Mononuclear cell (primary cell): Measurements from ENCODE around the gene PAX2. TPM values are rescaled to one million over a fixed set of nuclear protein-coding genes. Genes with fewer than 3 reads are reported as not detected.

ENCODE experiments used
- H3K27me3 ChIP-seq: 2 replicates; pipeline ENCODE4 v1.6.0; 2011; ENCODE audit warnings: low read length, control low read depth; ENCODE audit not compliant: insufficient read depth
- H3K4me1 ChIP-seq: 2 replicates; pipeline ENCODE4 v1.5.1; 2011; ENCODE audit warnings: mild to moderate bottlenecking, low read length, control low read depth; ENCODE audit not compliant: insufficient read depth
- H3K4me3 ChIP-seq: 2 replicates; pipeline ENCODE4 v1.5.1; 2011; ENCODE audit warnings: mild to moderate bottlenecking, low read length, moderate library complexity
- H3K9me3 ChIP-seq: 2 replicates; pipeline ENCODE4 v1.5.1; 2011; ENCODE audit warnings: low read depth, mild to moderate bottlenecking, control low read depth, low read length
- total RNA-seq: library from RNA; depleted of rRNA; stranded (reverse); fragments of >200 nt; gene quantifications from one replicate; pipeline ENCODE4 v1.2.3, GENCODE V29; 2012

The PAX2 gene
- total RNA-seq, 1 donor, result not detected

DNA sequence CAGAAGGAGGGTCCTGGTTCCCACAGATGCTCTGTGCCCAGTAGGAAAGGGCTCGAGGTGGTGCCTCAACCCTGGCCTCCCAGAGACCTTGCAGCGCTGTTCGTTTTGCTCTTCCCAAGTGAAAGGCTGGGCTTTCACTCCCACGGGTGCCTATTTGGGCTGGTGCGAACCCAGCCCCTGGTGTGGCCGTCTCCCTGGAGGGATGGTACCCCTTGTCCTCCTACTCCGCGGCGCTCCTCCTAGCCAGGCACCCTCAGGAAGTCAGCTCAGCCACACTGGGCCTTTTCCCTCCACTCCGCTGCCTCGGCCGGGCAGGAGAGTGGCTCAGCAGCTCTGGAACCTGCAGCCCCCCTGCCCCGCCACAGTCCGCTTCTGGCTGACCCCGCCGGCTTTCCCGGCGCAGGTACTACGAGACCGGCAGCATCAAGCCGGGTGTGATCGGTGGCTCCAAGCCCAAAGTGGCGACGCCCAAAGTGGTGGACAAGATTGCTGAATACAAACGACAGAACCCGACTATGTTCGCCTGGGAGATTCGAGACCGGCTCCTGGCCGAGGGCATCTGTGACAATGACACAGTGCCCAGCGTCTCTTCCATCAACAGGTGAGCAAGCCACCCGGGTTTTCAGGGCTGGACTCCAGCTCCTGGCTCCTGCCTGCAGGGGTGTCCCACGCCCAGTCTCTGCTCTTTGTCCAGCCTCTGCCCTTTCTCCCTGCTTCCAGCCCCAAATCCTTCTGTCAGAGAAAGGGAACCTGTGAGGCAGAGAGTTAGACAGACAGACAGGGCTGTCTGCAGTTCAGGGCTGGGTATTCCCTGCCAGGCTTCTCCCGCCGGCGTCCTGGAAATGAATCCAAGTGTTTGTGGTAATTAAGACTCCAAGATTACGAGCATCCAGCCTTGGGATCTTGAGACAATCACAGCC lies 5.2 kb downstream of the PAX2 start:
- Histone ChIP-seq H3K27me3 (peaks cover 86% of the 10 kb centered on the region), H3K9me3 (no peaks in the 10 kb centered on the region), H3K4me1 (peaks cover 6% of the 10 kb centered on the region), H3K4me3 (no peak overlapping the region)

DNA sequence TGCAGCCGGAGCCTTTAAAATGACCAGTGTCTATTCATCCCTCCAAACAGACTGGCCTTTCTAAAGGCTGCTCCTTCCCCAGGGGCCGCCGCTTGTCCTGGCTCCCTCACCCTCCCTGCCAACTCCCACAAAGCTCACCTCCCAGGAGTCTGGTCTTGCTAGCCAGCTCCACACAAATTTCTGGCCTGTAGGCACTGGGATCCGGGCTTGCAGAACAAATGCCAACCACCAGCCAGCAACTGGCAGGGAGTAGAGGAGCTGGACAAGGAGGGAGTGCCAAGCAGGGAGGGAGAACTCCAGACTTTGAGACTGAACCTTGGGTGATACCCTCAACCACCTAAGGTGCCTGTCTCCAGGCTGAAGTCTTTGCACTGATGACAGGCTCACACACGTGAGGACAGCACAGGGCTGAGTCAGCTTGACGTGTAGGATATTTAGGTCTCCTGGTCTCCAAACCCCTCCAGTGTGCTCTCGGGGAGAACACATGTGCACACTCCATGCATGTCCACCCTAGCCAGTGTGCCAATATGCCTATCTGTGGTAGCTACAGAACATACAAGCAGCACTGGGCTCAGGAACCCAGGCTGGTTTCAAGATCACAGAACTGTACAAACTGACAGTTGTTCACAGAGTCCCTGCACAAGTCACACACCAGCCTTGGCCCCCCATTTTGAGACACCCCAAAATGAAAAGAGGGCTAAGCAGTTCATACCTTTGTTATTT lies 6.0 kb downstream of the PAX2 start:
- no peaks in the 10 kb centered on the region for H3K9me3 ChIP-seq
- H3K27me3 ChIP-seq, result peaks cover 87% of the 10 kb centered on the region
- no peak overlapping the region for H3K4me3 ChIP-seq
- H3K4me1 ChIP-seq, result peaks cover 6% of the 10 kb centered on the region

GRCh38 chr10:100755821-100756220 lies 10.4 kb downstream of the PAX2 start:
- Histone ChIP-seq H3K4me1 (no peaks in the 10 kb centered on the region), H3K4me3 (no peak overlapping the region), H3K27me3 (peaks cover 53% of the 10 kb centered on the region), H3K9me3 (no peaks in the 10 kb centered on the region)

- Histone ChIP-seq H3K27me3 (peaks cover 35% of the 10 kb centered on the region), H3K9me3 (no peaks in the 10 kb centered on the region), H3K4me1 (no peaks in the 10 kb centered on the region), H3K4me3 (no peak overlapping the region)
These were observed 13.9 kb downstream of the PAX2 start for GRCh38 chr10:100759331-100759730.

DNA sequence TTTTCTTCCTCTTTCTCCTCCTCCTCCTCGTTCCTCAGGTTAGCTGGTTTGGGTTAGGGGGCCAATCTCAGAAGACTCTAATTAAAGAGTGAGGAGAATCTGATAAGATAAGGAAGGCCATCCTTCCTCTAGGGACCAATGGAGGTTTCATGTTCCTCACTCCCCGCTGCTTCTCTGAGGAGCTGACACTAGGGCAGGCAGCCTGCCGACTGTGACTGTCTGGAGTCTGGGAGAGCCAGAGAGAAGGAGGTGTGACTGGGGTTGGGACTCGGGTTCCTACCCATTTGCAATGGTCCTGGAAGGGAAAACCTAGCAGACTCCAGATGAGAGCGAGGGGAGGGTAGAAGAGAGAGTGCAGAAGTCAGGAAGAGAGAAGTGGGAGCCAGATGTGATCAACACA lies 15.3 kb downstream of the PAX2 start:
- Histone ChIP-seq H3K4me3 (no peak overlapping the region), H3K27me3 (peaks cover 40% of the 10 kb centered on the region), H3K9me3 (no peaks in the 10 kb centered on the region), H3K4me1 (no peaks in the 10 kb centered on the region)

DNA sequence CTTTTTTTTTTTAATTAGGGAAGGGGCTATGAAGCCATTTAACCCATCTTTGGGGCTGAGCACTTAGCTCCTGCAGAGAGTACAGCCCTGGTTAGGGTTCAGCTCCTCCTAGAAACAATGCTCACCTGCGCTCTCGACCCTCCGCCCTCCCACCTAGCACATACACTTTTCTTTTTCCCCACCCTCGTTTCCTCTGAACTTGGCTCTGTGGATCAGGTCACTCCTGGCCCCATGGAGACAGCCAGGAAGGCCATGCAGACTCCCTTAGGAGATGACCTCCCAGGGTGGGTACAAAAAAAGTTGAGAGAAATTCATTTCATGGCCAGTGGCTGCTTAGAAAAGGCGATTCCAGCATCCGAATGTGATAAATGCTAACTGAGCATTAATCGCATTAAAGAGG lies 15.8 kb downstream of the PAX2 start:
- Histone ChIP-seq H3K4me3 (no peak overlapping the region), H3K4me1 (no peaks in the 10 kb centered on the region), H3K9me3 (no peaks in the 10 kb centered on the region), H3K27me3 (peaks cover 40% of the 10 kb centered on the region)

DNA sequence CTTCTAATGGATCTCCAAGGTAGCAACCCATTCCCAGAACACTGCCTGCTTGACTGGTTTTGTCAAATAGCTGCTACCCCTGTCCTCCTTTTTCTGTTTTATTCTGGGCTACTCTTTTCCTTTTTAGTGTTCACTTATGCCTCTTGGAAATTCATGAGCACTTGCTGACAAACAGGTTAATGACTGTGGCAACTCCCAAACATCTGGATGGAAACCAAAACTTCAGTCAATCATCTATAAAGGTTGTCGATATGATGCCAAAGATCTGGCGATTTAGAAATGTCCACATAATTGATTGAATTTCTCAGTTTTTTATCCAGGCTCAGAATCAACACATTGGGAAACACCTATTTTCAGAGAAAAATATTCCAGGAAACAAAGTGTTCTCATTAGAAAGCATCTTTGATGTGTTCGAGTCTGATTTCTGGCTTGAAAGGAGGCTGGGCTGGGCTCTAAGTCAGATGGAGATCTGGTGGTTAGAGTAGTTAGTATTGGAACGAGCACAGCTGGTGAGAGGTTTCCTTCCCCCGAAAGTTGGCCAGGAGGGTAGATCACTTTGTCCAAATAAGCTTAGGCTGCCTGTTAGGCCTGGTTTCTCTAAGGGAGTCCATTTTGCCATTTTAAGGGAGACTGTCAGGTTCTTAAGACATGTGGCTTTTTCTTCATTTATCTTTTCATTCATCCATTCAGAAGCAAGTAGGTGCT lies 17.8 kb downstream of the PAX2 start:
- Histone ChIP-seq H3K27me3 (peaks cover 41% of the 10 kb centered on the region), H3K4me3 (no peak overlapping the region), H3K4me1 (no peaks in the 10 kb centered on the region), H3K9me3 (no peaks in the 10 kb centered on the region)

- Histone ChIP-seq H3K27me3 (peaks cover 36% of the 10 kb centered on the region), H3K4me3 (no peak overlapping the region), H3K4me1 (no peaks in the 10 kb centered on the region)
These were observed 21.5 kb downstream of the PAX2 start for GRCh38 chr10:100766693-100767421.

DNA sequence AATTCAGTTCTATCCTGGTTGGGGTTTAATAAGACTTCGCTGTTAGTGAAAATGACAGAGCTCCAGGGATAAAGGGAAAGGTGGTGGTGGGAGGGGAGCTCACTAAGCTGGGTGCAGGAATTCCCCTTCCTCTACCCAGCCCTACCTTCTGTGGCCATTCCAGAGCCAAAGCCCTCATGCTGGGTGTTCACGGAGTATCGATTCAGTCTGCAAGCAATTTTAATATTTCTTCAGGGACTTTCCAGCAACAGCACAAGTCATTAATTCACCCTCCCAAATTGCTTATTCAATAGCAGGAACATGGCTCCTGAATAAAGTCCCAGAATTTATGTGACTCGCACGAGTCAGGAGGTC lies 22.0 kb downstream of the PAX2 start:
- H3K9me3 ChIP-seq, result no peaks in the 10 kb centered on the region
- peaks cover 36% of the 10 kb centered on the region for H3K27me3 ChIP-seq
- no peaks in the 10 kb centered on the region for H3K4me1 ChIP-seq
- H3K4me3 ChIP-seq, result no peak overlapping the region

More at GRCh38 chr10:100766693-100767421, 21.5 kb downstream of the PAX2 start:
- H3K9me3 ChIP-seq, result no peaks in the 10 kb centered on the region

- H3K27me3 ChIP-seq, result peaks cover 26% of the 10 kb centered on the region
- no peaks in the 10 kb centered on the region for H3K9me3 ChIP-seq
- H3K4me3 ChIP-seq, result no peak overlapping the region
- H3K4me1 ChIP-seq, result no peaks in the 10 kb centered on the region
These were observed 24.1 kb downstream of the PAX2 start for GRCh38 chr10:100769481-100769880.

- no peaks in the 10 kb centered on the region for H3K9me3 ChIP-seq
- peaks cover 7% of the 10 kb centered on the region for H3K27me3 ChIP-seq
- H3K4me1 ChIP-seq, result no peaks in the 10 kb centered on the region
- H3K4me3 ChIP-seq, result no peak overlapping the region
These were observed 28.3 kb downstream of the PAX2 start for GRCh38 chr10:100773646-100774045.

- H3K4me3 ChIP-seq, result no peak overlapping the region
- H3K9me3 ChIP-seq, result no peaks in the 10 kb centered on the region
- H3K4me1 ChIP-seq, result no peaks in the 10 kb centered on the region
- peaks cover 7% of the 10 kb centered on the region for H3K27me3 ChIP-seq
These were observed 28.8 kb downstream of the PAX2 start for GRCh38 chr10:100774223-100774622.

DNA sequence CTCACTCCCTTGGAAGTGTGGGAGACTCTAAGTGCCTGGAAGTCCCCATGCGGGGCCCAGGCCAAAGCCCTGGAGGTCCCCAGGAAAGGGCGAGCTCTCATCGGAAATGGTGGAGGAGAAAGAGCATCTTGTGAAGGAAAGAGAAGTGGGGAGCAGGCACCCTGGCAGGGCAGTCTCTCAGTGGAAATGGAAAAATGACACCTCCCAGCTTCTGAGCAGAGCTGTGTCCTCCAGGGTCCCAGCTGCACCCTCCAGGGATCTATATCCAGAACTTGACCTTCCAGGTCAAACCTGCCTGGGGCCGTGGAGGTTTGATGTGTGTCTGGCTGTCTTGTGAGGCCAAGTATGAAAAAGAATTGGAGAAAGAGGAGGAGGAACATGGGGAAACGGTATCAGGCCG lies 29.5 kb downstream of the PAX2 start:
- Histone ChIP-seq H3K4me3 (no peak overlapping the region), H3K27me3 (peaks cover 5% of the 10 kb centered on the region), H3K4me1 (no peaks in the 10 kb centered on the region), H3K9me3 (no peaks in the 10 kb centered on the region)

- Histone ChIP-seq H3K4me1 (no peaks in the 10 kb centered on the region), H3K4me3 (no peak overlapping the region), H3K9me3 (no peaks in the 10 kb centered on the region), H3K27me3 (peaks cover 4% of the 10 kb centered on the region)
These were observed 30.0 kb downstream of the PAX2 start for GRCh38 chr10:100775386-100775785.
